IPS-18a (cell line): ENCODE results near the gene CLMP.

Experiments
- H3K27ac ChIP-seq: one replicate; pipeline ENCODE4 v1.5.1; 2013; ENCODE audit warnings: low read length
- H3K27me3 ChIP-seq: one replicate; pipeline ENCODE4 v1.6.1; 2013; ENCODE audit warnings: mild to moderate bottlenecking, low read length; ENCODE audit not compliant: control insufficient read depth, insufficient read depth
- H3K36me3 ChIP-seq: one replicate; pipeline ENCODE4 v1.6.1; 2013; ENCODE audit warnings: low read depth, low read length; ENCODE audit not compliant: control insufficient read depth
- H3K4me1 ChIP-seq: one replicate; pipeline ENCODE4 v1.6.1; 2013; ENCODE audit warnings: low read depth, low read length; ENCODE audit not compliant: control insufficient read depth
- H3K4me3 ChIP-seq: one replicate; pipeline ENCODE4 v1.5.1; 2013; ENCODE audit warnings: low read length
- H3K9ac ChIP-seq: one replicate; pipeline ENCODE4 v1.6.1; 2013; ENCODE audit warnings: mild to moderate bottlenecking, low read length, moderate library complexity
- H3K9me3 ChIP-seq: one replicate; pipeline ENCODE4 v1.6.1; 2013; ENCODE audit warnings: low read depth, low read length; ENCODE audit not compliant: control insufficient read depth

CLMP gene

GRCh38 chr11:123187248-123187647 is 7.8 kb downstream of the CLMP start:
- Histone ChIP-seq H3K4me3 (no peak overlapping the region), H3K27ac (no peak overlapping the region), H3K4me1 (peaks cover 43% of the 10 kb centered on the region), H3K9ac (no peak overlapping the region), H3K27me3 (no peaks in the 10 kb centered on the region), H3K9me3 (no peaks in the 10 kb centered on the region), H3K36me3 (no peaks in the 10 kb centered on the region)

DNA sequence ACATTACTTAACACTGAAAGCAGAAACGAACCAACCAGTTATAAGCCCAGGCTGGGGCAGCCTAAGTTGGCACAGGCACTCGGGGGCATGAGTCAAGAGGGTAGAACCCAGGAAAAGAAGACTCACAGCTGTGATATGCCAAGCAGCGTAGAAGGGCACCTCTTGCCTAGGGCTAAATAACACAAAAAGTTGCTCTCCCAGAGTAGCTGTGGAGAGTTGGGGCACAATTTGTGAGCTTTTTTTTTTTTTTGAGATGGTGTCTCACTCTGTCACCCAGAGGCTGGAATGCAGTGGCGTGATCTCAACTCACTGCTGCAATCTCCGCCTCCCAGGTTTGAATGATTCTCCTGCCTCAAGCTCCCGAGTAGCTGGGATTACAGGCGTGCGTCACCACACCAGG is 8.8 kb downstream of the CLMP start:
- H3K4me3 ChIP-seq: no peak overlapping the region
- H3K4me1 ChIP-seq: peaks cover 39% of the 10 kb centered on the region
- H3K9ac ChIP-seq: no peak overlapping the region
- H3K9me3 ChIP-seq: no peaks in the 10 kb centered on the region
- H3K27me3 ChIP-seq: no peaks in the 10 kb centered on the region
- H3K36me3 ChIP-seq: no peaks in the 10 kb centered on the region
- H3K27ac ChIP-seq: no peak overlapping the region

DNA sequence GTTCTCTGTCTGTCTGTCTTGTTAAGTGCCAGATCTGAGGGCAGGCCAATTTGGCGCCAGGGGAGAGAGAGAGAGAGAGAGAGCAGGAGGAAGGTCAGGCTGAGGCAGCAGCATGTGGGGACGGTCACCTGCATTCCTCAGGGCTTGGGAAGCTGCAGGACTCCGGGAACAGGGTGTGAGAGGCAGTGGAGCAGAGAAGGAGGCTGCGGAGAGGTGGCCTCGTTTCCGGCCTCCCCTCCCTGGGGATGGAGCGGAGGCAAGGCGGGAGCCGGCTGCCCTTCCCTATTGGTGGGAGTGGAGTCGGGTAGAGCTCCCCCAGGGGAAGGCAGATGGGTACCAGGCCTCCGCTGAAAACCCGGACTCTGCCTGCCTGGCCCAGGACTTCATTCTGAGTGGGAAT is 9.7 kb downstream of the CLMP start:
- H3K4me3 ChIP-seq: no peak overlapping the region
- no peak overlapping the region for H3K27ac ChIP-seq
- no peaks in the 10 kb centered on the region for H3K9me3 ChIP-seq
- H3K9ac ChIP-seq: no peak overlapping the region
- H3K4me1 ChIP-seq: peaks cover 39% of the 10 kb centered on the region
- H3K27me3 ChIP-seq: no peaks in the 10 kb centered on the region
- no peaks in the 10 kb centered on the region for H3K36me3 ChIP-seq

DNA sequence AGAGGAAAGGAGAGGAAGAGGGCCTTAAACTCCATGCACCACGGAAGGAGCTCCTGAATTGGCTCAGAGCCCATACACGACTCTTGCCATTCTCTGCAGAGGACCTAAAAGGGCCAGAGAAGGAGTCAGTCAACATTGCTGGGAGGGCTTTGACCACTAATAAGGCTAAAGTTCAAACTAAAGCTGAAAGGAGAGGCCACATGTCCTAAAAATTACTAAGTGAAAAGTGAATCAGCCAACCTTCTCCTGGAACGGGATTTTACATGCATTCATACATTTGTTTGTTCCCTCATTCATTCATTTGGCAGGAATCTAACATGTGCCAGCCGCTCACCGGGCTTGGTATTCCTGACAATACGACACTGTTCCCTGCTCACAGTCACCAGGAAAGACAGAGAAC is 10.5 kb downstream of the CLMP start:
- Histone ChIP-seq H3K9me3 (no peaks in the 10 kb centered on the region), H3K27me3 (no peaks in the 10 kb centered on the region), H3K36me3 (no peaks in the 10 kb centered on the region), H3K4me3 (no peak overlapping the region), H3K4me1 (peaks cover 39% of the 10 kb centered on the region), H3K27ac (no peak overlapping the region), H3K9ac (no peak overlapping the region)

DNA sequence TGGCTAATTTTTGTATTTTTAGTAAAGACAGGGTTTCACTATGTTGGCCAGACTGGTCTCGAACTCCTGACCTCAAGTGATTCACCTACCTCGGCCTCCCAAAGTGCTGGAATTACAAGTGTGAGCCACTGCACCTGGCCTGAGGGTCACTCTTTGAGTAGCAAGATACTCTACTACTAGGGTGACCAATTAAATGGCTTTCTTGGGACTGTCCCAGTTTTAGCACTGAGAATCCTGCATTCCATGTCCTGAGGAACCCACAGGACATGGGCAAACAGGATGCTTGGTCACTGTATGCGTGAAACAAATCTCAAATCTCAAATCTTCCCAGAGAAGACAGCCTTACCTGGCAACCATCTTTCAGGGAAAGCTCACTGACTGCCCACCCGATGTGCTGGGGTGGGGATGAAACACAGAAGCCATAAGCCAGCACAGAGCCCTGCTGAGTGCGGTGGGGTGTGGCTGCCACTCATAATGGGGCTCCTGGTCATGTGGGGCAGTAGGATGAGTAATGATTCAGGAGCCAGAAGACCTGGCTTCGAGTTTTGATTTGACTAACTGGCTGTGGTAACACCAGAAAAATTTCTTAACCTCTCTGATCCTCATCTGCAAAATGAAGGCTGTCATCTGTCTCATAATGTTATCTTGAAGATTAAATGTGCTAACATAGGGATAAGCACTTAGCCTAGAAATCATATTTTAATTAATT is 11.5 kb downstream of the CLMP start:
- Histone ChIP-seq H3K36me3 (no peaks in the 10 kb centered on the region), H3K4me3 (no peak overlapping the region), H3K9ac (no peak overlapping the region), H3K4me1 (peaks cover 33% of the 10 kb centered on the region), H3K27ac (no peak overlapping the region), H3K9me3 (no peaks in the 10 kb centered on the region), H3K27me3 (no peaks in the 10 kb centered on the region)

DNA sequence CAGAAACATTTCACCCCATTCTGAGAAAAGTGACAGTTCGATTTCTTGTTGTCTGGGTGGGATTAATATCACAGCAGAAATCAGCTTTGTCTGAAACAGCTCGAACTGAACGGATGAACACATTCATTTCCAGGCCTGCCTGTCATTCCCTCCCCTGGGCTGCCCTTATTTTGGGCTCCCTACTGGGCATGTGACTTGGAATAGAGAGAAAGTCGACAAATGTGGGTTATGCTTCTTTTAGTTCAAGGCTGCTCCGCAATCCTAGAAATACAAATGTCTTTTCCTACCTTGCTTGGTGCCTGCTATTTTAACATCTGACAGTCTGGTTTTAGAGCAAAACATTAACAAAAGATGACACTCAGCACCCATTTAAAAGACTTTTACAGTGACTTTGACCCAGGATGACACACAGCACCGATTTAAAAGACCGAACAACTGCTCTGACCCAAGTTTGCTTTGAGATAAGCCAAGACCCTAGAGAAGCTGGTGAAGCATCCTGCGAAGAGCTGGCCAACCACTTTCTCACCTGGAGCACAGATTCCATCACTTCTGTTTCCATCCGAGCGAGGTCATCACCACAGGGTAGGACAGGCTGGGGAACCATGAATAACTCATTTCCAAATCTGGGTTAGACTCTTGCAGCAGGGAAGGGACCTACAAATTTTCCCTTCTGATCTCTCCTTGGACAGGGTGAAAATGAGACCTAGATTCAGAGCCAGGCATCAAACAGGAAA is 13.1 kb downstream of the CLMP start:
- Histone ChIP-seq H3K4me3 (no peak overlapping the region), H3K9ac (no peak overlapping the region), H3K4me1 (peaks cover 22% of the 10 kb centered on the region), H3K27ac (no peak overlapping the region), H3K27me3 (no peaks in the 10 kb centered on the region), H3K36me3 (no peaks in the 10 kb centered on the region), H3K9me3 (no peaks in the 10 kb centered on the region)

GRCh38 chr11:123181075-123181474 is 14.0 kb downstream of the CLMP start:
- H3K9me3 ChIP-seq: no peaks in the 10 kb centered on the region
- H3K36me3 ChIP-seq: no peaks in the 10 kb centered on the region
- H3K27me3 ChIP-seq: no peaks in the 10 kb centered on the region
- no peak overlapping the region for H3K27ac ChIP-seq
- no peak overlapping the region for H3K4me3 ChIP-seq
- peaks cover 17% of the 10 kb centered on the region for H3K4me1 ChIP-seq
- H3K9ac ChIP-seq: no peak overlapping the region

GRCh38 chr11:123180574-123180973 is 14.5 kb downstream of the CLMP start:
- Histone ChIP-seq H3K36me3 (no peaks in the 10 kb centered on the region), H3K9ac (no peak overlapping the region), H3K27ac (no peak overlapping the region), H3K4me3 (no peak overlapping the region), H3K4me1 (peaks cover 12% of the 10 kb centered on the region), H3K9me3 (no peaks in the 10 kb centered on the region), H3K27me3 (no peaks in the 10 kb centered on the region)

DNA sequence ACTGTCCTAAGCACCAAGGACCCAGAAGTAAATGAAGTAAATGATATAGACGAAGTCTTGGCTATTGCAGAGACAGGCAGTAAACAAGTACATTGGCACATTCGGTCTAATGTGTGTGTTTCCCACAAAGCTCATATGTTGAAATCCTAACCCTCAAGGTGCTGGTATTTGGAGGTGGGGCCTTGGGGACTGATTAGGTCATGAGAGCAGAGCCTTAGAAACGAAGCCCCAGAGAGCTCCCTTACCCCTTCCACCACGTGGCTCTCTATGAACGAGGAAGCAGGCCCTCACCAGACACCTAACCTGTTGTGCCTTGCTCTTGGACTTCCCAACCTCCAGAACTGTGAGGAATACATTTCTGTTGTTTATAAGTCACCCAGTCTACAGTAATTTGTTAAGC is 14.9 kb downstream of the CLMP start:
- H3K36me3 ChIP-seq: no peaks in the 10 kb centered on the region
- H3K9me3 ChIP-seq: no peaks in the 10 kb centered on the region
- H3K27me3 ChIP-seq: no peaks in the 10 kb centered on the region
- H3K4me1 ChIP-seq: peaks cover 8% of the 10 kb centered on the region
- no peak overlapping the region for H3K27ac ChIP-seq
- H3K4me3 ChIP-seq: no peak overlapping the region
- no peak overlapping the region for H3K9ac ChIP-seq

DNA sequence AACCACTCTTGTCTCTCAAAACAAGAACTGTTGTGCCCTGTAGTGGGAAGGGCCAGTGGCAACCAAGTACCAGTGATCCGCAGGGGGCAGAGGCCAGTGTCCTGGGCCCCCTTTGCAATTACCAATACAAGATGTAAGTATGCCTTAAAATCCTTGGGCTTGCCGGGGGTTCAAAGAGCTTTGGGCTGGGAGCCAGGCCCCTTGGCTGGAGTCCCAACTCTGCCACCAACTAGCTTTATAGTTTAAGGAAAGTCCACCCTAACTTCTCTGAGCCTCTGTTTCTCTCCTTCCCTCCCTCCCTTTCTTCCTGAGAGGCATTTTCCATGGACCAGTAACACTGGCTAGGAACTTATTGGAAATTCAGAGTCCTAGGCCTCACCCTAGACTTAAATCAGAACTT is 15.5 kb downstream of the CLMP start:
- Histone ChIP-seq H3K4me1 (peaks cover 11% of the 10 kb centered on the region), H3K9me3 (no peaks in the 10 kb centered on the region), H3K27ac (no peak overlapping the region), H3K4me3 (no peak overlapping the region), H3K9ac (no peak overlapping the region), H3K36me3 (no peaks in the 10 kb centered on the region), H3K27me3 (no peaks in the 10 kb centered on the region)

DNA sequence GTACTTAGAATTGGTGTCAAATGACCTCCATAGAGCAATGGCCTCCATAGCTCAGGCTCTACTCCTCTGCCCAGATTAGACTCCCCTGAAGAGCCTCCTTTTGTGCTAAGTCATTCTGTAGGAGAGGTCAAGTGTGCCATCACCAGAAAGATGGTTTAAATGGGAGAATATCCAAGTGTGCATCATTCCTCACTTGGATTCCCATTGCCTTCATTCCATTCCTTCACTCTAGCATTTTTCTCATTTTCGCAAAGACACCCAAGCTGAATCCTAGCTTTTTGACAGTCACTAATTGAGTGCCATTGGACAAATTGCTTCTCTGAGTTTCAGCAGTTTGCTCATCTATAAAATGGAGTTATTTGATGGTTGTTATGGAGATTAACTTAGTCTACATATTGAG is 16.9 kb downstream of the CLMP start:
- Histone ChIP-seq H3K27me3 (no peaks in the 10 kb centered on the region), H3K9me3 (no peaks in the 10 kb centered on the region), H3K9ac (no peak overlapping the region), H3K4me3 (no peak overlapping the region), H3K36me3 (no peaks in the 10 kb centered on the region), H3K27ac (no peak overlapping the region), H3K4me1 (peaks cover 13% of the 10 kb centered on the region)

DNA sequence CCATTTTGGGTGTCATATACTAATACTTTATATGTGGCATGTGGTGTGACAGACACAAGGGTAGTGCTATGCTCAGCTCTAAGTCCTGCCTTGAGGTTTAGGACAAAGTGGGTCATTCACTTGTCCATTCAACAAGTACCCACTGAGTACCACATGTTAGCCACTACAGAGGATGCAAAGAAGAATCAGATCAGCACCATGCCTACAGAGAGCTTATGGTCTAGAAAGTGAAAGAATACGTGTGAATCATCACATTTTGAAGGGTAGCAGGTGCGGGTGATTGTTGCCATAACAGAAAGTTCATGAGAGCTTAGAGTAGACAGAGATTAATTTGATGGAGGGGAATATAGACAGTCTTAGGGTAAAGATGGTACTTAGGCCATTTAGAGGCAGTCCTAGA is 18.3 kb downstream of the CLMP start:
- Histone ChIP-seq H3K36me3 (no peaks in the 10 kb centered on the region), H3K9ac (no peak overlapping the region), H3K27me3 (no peaks in the 10 kb centered on the region), H3K9me3 (no peaks in the 10 kb centered on the region), H3K4me3 (no peak overlapping the region), H3K27ac (no peak overlapping the region), H3K4me1 (peaks cover 13% of the 10 kb centered on the region)
